Tibial nerve (tissue), 4 donors: Measurements from ENCODE around the gene MLYCD. TPM values are rescaled to one million over a fixed set of nuclear protein-coding genes. Genes with fewer than 3 reads are reported as not detected.

ENCODE experiments used
- DNase-seq, 2 donors: peaks; one replicate each; pipeline ENCODE4 v3.0.0-alpha.2; 2019; ENCODE audit warnings: low spot score in 2 of 2
- H3K27ac ChIP-seq, 4 donors: fragments of 200-600 bp; sonication (generic) in 3 of 4; one replicate each; pipeline ENCODE4 v1.5.1; 2017 to 2019; ENCODE audit warnings: mild to moderate bottlenecking in 1 of 4
- H3K27me3 ChIP-seq, 2 donors: fragments of 200-600 bp; sonication (generic) in 1 of 2; one replicate each; pipeline versions ENCODE4 v1.5.1 to v1.6.0; 2017 to 2019
- H3K36me3 ChIP-seq, 3 donors: fragments of 200-600 bp; sonication (generic); one replicate each; pipeline ENCODE4 v1.5.1; 2018 to 2019
- H3K4me1 ChIP-seq, 4 donors: fragments of 200-600 bp; sonication (generic) in 3 of 4; one replicate each; pipeline ENCODE4 v1.5.1; 2017 to 2019
- H3K4me3 ChIP-seq, 4 donors: fragments of 200-600 bp; sonication (generic) in 3 of 4; one replicate each; pipeline ENCODE4 v1.5.1; 2017 to 2019; ENCODE audit warnings: mild to moderate bottlenecking in 1 of 4, moderate library complexity in 1 of 4
- H3K9me3 ChIP-seq, 4 donors: fragments of 200-600 bp; sonication (generic) in 3 of 4; one replicate each; pipeline ENCODE4 v1.5.1; 2017 to 2019
- EP300 ChIP-seq, 2 donors: sonication (generic); formaldehyde crosslinking; IDR thresholded peaks; one replicate each; pipeline ENCODE4 v1.6.1; 2017; ENCODE audit warnings: antibody characterized with exemption in 2 of 2, mild to moderate bottlenecking in 1 of 2
- POLR2A ChIP-seq, 2 donors: fragments of 450-650 bp; IDR thresholded peaks; one replicate each; pipeline ENCODE4 v1.6.1; 2017; ENCODE audit warnings: antibody characterized with exemption in 2 of 2, mild to moderate bottlenecking in 2 of 2, moderate library complexity in 2 of 2
- WGBS, 2 donors: methylation state at CpG; one replicate each; pipeline ENCODE4 v1.1.5; 2018; 5-methylcytosine and 5-hydroxymethylcytosine counted together
- total RNA-seq, 4 donors: library from RNA; depleted of rRNA; stranded (reverse); fragments of >200 nt; gene quantifications; one replicate each; pipeline ENCODE4 v1.1.0, GENCODE V29; 2016
- TF ChIP-seq, protein P1 (sequence below), 5 experiments: fragments of 200-600 bp in 3 of 5; fragments of 450-650 bp in 2 of 5; sonication (generic) in 3 of 5; IDR thresholded peaks; one replicate each; pipeline ENCODE4 v1.5.1; 2016 to 2019; ENCODE audit warnings: antibody characterized with exemption in 5 of 5, mild to moderate bottlenecking in 3 of 5, moderate library complexity in 2 of 5

Gene MLYCD
- total RNA-seq, 4 donors from 2014 or later: 19.0 to 26.7 (median 23.0) TPM

DNA sequence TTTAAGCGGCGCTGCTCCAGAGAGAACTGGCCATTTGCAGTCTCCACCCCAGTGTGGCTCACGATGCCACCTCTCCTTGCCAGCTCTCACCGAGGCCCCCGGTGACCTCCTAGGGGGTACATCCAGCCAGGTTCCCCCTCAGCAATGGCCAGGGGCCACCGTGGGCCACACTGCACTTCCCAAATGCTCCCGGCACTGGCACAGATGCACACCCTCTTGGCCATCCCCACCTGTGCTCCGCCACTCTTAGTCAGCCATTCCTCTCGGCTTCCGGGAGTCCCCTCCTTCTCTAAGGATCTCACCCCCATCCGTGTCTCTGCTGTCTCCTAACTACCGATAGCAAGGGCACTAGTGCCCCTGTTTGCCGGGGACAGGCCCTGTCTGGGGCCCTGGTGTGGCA is 25.8 kb downstream of the MLYCD start:
- Histone ChIP-seq H3K9me3 (no peaks in the 10 kb centered on the region), H3K36me3 (peaks cover 0 to 77% (median 0%) of the 10 kb centered on the region in 3 donors)
- 84 to 86% methylated on average over 13 of the region's 13 CpGs for WGBS, 2 donors

DNA sequence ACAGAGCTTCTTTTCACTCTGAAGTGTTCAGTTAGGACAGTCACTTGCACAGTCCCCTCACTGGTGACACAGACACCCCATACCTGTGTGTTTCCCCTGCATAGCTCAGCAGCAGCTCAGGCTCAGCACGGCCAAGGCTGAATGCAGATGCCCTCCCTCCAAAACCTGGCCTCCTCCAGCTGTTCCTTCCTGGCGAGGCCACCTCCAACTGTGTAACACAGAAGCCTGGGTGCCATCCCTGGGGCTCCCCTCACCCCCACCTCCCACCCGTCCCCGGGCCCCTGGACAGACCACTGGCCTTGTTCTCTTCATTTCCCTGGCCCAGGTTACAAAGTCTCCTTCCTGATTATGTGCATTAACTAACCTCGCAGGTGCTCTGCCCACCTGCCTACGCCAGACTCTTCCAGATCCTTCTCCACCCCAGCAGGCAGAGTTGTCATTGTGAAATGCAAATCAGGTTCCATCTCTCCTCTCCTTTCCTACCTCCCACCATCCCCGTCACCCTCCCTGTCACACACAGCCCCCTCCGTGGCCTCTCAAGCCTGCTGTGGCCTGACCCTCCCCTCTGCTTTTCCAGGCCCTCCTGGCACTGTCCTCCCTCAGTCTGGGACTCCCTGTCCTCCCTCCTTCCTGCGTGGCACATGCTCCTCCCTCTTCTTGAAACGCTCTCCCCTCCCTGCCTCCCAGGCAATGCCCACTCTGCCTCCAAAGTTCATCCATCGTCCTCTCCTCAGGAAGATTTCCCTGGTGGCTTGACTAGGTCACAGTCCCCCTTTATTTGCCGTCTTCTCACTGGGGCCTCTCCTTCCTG is 26.4 kb downstream of the MLYCD start:
- H3K4me3 ChIP-seq: no peak overlapping the region
- H3K9me3 ChIP-seq: no peaks in the 10 kb centered on the region
- no peak overlapping the region for H3K27ac ChIP-seq
- H3K36me3 ChIP-seq: peaks cover 0 to 77% (median 0%) of the 10 kb centered on the region in 3 donors
- H3K4me1 ChIP-seq: peaks cover 0 to 9% (median 3%) of the 10 kb centered on the region in 4 donors
- TF ChIP-seq, protein P1, sequence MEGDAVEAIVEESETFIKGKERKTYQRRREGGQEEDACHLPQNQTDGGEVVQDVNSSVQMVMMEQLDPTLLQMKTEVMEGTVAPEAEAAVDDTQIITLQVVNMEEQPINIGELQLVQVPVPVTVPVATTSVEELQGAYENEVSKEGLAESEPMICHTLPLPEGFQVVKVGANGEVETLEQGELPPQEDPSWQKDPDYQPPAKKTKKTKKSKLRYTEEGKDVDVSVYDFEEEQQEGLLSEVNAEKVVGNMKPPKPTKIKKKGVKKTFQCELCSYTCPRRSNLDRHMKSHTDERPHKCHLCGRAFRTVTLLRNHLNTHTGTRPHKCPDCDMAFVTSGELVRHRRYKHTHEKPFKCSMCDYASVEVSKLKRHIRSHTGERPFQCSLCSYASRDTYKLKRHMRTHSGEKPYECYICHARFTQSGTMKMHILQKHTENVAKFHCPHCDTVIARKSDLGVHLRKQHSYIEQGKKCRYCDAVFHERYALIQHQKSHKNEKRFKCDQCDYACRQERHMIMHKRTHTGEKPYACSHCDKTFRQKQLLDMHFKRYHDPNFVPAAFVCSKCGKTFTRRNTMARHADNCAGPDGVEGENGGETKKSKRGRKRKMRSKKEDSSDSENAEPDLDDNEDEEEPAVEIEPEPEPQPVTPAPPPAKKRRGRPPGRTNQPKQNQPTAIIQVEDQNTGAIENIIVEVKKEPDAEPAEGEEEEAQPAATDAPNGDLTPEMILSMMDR (IDR thresholded peaks at IDR 0.05): no peak
- TF ChIP-seq EP300 (IDR thresholded peaks at IDR 0.05) (no peak), POLR2A (IDR thresholded peaks at IDR 0.05) (no peak)
- H3K27me3 ChIP-seq: no peaks in the 10 kb centered on the region
- 82% methylated on average over 12 of the region's 12 CpGs for WGBS, 2 donors
- no peak for DNase-seq

More for the DNA sequence above, 25.8 kb downstream of the MLYCD start:
- Histone ChIP-seq H3K4me3 (no peak overlapping the region), H3K27ac (no peak overlapping the region), H3K4me1 (peaks cover 0 to 9% (median 3%) of the 10 kb centered on the region in 4 donors), H3K27me3 (no peaks in the 10 kb centered on the region)
- no peak for DNase-seq
- TF ChIP-seq POLR2A (IDR thresholded peaks at IDR 0.05) (no peak), EP300 (IDR thresholded peaks at IDR 0.05) (no peak)
- TF ChIP-seq, protein P1 (IDR thresholded peaks at IDR 0.05): no peak

DNA sequence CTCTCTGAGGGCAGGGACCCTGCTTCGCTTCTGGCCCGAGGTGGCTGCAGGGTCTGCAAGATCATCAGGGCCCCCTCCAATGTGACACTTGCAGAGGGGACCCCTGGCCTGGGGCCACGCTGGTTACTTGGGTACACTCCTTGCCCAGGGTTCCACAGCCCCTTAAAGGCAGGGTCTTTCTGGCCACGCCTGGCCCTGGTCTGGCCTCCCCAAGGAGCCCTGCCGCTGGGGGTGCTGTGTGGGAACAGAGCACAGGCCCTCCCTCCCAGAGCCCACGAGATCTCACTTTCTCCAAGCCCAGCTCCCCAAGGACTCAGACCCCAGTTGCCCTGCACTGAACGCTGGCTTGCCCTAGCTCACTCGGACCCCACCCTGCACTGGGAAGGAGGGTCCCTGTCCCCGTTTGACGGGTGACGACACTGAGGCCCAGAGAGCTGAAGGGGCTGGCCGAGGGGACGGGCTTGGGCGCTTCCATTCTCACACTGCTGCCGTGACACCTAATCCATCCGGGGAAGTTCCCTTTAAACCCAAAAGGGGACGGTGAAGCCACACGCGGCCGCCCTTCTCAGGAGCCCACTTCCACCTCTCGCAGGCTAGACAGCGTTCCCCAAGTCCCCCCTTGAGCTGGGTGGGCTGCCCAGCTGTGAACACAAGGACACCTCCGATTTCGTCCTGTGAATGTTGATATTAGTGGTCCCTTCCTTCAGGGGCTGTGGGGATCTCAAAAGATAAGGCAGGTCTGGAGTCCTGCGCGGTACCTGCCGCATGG is 27.2 kb downstream of the MLYCD start:
- no peak overlapping the region for H3K4me3 ChIP-seq
- H3K4me1 ChIP-seq: peaks cover 0 to 9% (median 3%) of the 10 kb centered on the region in 4 donors
- H3K27me3 ChIP-seq: no peaks in the 10 kb centered on the region
- no peak for DNase-seq
- peaks cover 0 to 68% (median 0%) of the 10 kb centered on the region in 3 donors for H3K36me3 ChIP-seq
- no peak overlapping the region for H3K27ac ChIP-seq
- no peaks in the 10 kb centered on the region for H3K9me3 ChIP-seq
- WGBS, 2 donors: 53 to 57% methylated on average over 27 of the region's 27 CpGs
- TF ChIP-seq, protein P1 (IDR thresholded peaks at IDR 0.05): no peak
- TF ChIP-seq POLR2A (IDR thresholded peaks at IDR 0.05) (no peak), EP300 (IDR thresholded peaks at IDR 0.05) (no peak)

DNA sequence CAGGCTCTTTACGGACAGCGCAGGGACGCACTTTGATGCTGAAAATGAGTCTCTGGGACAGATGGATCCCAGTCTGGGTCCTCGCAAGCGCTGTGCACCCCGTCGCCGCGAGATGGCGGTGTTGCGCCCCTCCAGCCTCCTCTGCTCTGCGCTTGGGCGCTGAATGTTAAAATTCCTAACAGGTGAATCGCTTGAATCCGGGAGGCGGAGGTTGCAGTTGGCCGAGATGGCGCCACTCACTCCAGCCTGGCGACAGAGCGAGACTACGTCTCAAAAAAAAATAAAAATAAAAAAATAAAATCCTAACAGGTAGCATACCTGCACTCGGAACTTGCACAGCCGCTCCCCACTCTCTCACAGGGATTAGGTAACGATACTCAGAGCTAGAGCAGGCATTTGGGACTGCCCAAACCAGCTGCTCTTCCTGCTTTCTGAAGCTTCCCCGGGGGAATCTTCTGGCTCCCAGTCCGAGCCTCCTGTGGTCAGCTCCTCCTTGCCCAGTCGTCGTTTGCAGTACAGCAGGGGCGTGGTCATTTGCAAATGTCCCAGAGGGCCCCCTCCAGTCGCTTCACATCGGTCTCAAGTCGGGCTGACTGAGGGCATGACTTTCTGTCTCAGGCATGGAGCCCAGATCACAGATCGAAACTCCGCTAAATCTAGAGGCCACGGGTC is 27.9 kb downstream of the MLYCD start:
- Histone ChIP-seq H3K9me3 (no peaks in the 10 kb centered on the region), H3K27ac (no peak overlapping the region), H3K4me3 (no peak overlapping the region), H3K36me3 (peaks cover 0 to 64% (median 0%) of the 10 kb centered on the region in 3 donors), H3K4me1 (peaks cover 0 to 9% (median 3%) of the 10 kb centered on the region in 4 donors), H3K27me3 (no peaks in the 10 kb centered on the region)
- WGBS, 2 donors: 22% methylated on average over 33 to 35 of the region's 35 CpGs
- DNase-seq: peak; percentile 38 to 54
- TF ChIP-seq, protein P1 (IDR thresholded peaks at IDR 0.05): peak; percentile 83 to 96 (median 91)
- no peak for TF ChIP-seq POLR2A (IDR thresholded peaks at IDR 0.05)
